Hair follicular keratinocyte (primary cell): ENCODE data around the gene FBXW10B. TPM values are rescaled to one million over a fixed set of nuclear protein-coding genes. Genes with fewer than 3 reads are reported as not detected.

Experiments
- total RNA-seq: library from RNA; depleted of rRNA; stranded (reverse); fragments of >200 nt; gene quantifications from 2 replicates; pipeline ENCODE4 v1.2.3, GENCODE V29; 2015

The FBXW10B gene, protein sequence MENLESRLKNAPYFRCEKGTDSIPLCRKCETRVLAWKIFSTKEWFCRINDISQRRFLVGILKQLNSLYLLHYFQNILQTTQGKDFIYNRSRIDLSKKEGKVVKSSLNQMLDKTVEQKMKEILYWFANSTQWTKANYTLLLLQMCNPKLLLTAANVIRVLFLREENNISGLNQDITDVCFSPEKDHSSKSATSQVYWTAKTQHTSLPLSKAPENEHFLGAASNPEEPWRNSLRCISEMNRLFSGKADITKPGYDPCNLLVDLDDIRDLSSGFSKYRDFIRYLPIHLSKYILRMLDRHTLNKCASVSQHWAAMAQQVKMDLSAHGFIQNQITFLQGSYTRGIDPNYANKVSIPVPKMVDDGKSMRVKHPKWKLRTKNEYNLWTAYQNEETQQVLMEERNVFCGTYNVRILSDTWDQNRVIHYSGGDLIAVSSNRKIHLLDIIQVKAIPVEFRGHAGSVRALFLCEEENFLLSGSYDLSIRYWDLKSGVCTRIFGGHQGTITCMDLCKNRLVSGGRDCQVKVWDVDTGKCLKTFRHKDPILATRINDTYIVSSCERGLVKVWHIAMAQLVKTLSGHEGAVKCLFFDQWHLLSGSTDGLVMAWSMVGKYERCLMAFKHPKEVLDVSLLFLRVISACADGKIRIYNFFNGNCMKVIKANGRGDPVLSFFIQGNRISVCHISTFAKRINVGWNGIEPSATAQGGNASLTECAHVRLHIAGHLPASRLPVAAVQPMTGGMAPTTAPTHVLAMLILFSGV
- total RNA-seq = 0.08 and 0.53 TPM in 2 replicates

DNA sequence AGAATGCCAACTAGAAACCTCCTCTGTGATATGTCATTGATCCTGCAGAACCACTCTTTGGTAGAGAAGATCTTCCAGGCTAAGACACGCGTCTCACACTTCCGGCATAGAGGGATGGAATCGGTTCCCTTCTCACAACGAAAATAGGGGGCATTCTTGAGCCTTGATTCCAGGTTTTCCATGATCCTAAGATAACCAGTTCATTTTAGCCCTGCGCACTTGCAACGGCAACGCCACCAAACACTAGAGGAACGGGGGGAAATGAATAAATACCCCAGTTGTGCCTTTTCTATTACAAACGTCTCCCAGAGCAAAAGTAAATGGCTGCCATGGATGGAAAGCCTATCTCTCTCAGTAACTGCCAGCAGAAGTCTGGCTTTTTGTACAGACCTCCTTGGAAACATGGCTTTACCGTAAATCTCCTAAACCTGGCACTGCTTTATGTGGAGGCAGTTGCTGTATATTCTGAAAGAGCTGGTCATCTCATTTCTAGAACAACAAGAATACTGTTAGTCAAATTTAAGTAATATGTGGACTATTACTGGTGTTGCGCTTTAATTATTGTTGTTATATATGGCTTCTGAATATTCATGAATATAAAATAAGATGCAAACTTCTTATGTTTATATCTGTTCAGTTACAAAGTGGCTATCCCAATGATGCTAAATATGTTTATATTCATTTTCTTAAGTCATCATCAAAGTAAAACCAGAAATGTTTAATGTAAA lies at the start of gene FBXW10B:
FBXW10B (minus strand) TSS at position 374 of the 728 bp plus-strand sequence; CDS start at position 182, 192 bp downstream.

Other genes starting within 250 kb of the FBXW10B start
- gene CDRT4, start 152.1 kb downstream of the FBXW10B start, total RNA-seq = 1.1 and 4.2 TPM in 2 replicates
- gene TVP23C, start 56.2 kb downstream of the FBXW10B start, total RNA-seq = 2.7 and 5.8 TPM in 2 replicates
- 36.9 and 49.8 TPM in 2 replicates for gene TRIM16, start 64.6 kb upstream of the FBXW10B start, total RNA-seq
- 31.2 and 44.0 TPM in 2 replicates for gene ZNF286A, start 80.0 kb upstream of the FBXW10B start, total RNA-seq
- not detected in 2 replicates for gene TBC1D26, start 112.6 kb upstream of the FBXW10B start, total RNA-seq